OCI-LY7 (cell line): ENCODE measurements around the gene ACACA. TPM values are rescaled to one million over a fixed set of nuclear protein-coding genes. Genes with fewer than 3 reads are reported as not detected.

Experiments used
- BruUV-seq: library from RNA; stranded (reverse); fragments of 400-500 nt; replicated peaks from 2 replicates; lab custom pipeline; 2021; lab: Mats Ljungman, UMichigan
- CTCF ChIA-PET: fragments of 300-600 bp; sonication (Branson Sonifier 250); formaldehyde crosslinking; loops from one replicate; lab custom pipeline; 2022; ENCODE audit warnings: antibody characterized with exemption; ENCODE audit not compliant: unreplicated experiment; lab: Charles Lee
- POLR2A ChIA-PET: fragments of 300-600 bp; sonication (Branson Sonifier 250); formaldehyde crosslinking; loops from one replicate; lab custom pipeline; 2022; ENCODE audit warnings: antibody characterized with exemption; lab: Charles Lee
- DNase-seq: peaks from one replicate; pipeline ENCODE4 v3.0.0-alpha.2; 2015; ENCODE audit warnings: low spot score
- H2AFZ ChIP-seq: fragments of 200-600 bp; sonication (generic), shearing (Covaris generic); 2 replicates; pipeline ENCODE4 v1.6.1; 2014; ENCODE audit warnings: mild to moderate bottlenecking, antibody characterized with exemption, low read length, moderate library complexity
- H3K27ac ChIP-seq: fragments of 200-600 bp; sonication (generic); 2 replicates; pipeline ENCODE4 v1.5.1; 2014; ENCODE audit warnings: mixed run types, low read depth, mild to moderate bottlenecking, moderate library complexity, low read length, inconsistent platforms; ENCODE audit not compliant: poor library complexity, severe bottlenecking
- H3K36me3 ChIP-seq: fragments of 200-600 bp; sonication (generic); 2 replicates; pipeline ENCODE4 v1.6.1; 2014; ENCODE audit warnings: mild to moderate bottlenecking, antibody characterized with exemption, low read length, moderate library complexity, mixed read lengths; ENCODE audit not compliant: insufficient read depth
- H3K4me1 ChIP-seq: fragments of 200-600 bp; sonication (generic); 2 replicates; pipeline ENCODE4 v1.5.1; 2014; ENCODE audit warnings: mild to moderate bottlenecking, low read length; ENCODE audit not compliant: insufficient read depth, poor library complexity, severe bottlenecking
- H3K4me2 ChIP-seq: fragments of 200-600 bp; sonication (generic); 2 replicates; pipeline ENCODE4 v1.6.1; 2014; ENCODE audit warnings: mild to moderate bottlenecking, low read length
- H3K4me3 ChIP-seq: fragments of 200-600 bp; sonication (generic); 2 replicates; pipeline ENCODE4 v1.5.1; 2014; ENCODE audit warnings: mild to moderate bottlenecking, low read depth, low read length; ENCODE audit not compliant: poor library complexity, severe bottlenecking
- H3K79me2 ChIP-seq: fragments of 200-600 bp; sonication (generic); 2 replicates; pipeline ENCODE4 v1.6.1; 2016; ENCODE audit warnings: low read depth, mild to moderate bottlenecking, low read length, moderate library complexity, mixed read lengths; ENCODE audit not compliant: insufficient read depth
- H3K9me2 ChIP-seq: fragments of 200-600 bp; sonication (generic); 2 replicates; pipeline ENCODE4 v1.6.1; 2016; ENCODE audit warnings: mild to moderate bottlenecking, low read length, mixed read lengths; ENCODE audit not compliant: insufficient read depth
- H3K9me3 ChIP-seq: fragments of 200-600 bp; sonication (generic); 2 replicates; pipeline ENCODE4 v1.6.1; 2014; ENCODE audit warnings: mild to moderate bottlenecking, mixed run types, low read length, mixed read lengths
- H4K20me1 ChIP-seq: fragments of 200-600 bp; sonication (generic); 2 replicates; pipeline ENCODE4 v1.6.1; 2014; ENCODE audit warnings: mild to moderate bottlenecking, antibody characterized with exemption, low read length, moderate library complexity, mixed read lengths; ENCODE audit not compliant: insufficient read depth
- CTCF ChIP-seq: fragments of 200-600 bp; sonication (generic); conservative IDR thresholded peaks from 2 replicates; pipeline ENCODE4 v1.5.1; 2014; ENCODE audit warnings: mild to moderate bottlenecking, antibody characterized with exemption, low read length, moderate library complexity, mixed read lengths
- EZH2phosphoT487 ChIP-seq: fragments of 200-600 bp; sonication (generic); IDR thresholded peaks from 2 replicates; pipeline ENCODE4 v1.6.1; 2018; ENCODE audit warnings: low read depth, borderline replicate concordance, mild to moderate bottlenecking, mixed run types, antibody characterized with exemption, low read length, moderate library complexity, mixed read lengths
- intact Hi-C: fragments of 100-400 bp; cut with micrococcal nuclease; formaldehyde crosslinking; loops from one replicate; pipeline ENCODE4 v1.10.0; 2022; ENCODE audit not compliant: unreplicated experiment
- total RNA-seq, 2 experiments: library from RNA; depleted of rRNA in 1 of 2; stranded (reverse); fragments of >200 nt in 1 of 2; shearing (Covaris generic) in 1 of 2; gene quantifications; 2 replicates each; pipeline ENCODE4 v1.2.3, GENCODE V29; 2014 to 2022

ACACA gene
- total RNA-seq, 2 experiments from 2014 or later, result 32.1 to 98.3 TPM

DNA sequence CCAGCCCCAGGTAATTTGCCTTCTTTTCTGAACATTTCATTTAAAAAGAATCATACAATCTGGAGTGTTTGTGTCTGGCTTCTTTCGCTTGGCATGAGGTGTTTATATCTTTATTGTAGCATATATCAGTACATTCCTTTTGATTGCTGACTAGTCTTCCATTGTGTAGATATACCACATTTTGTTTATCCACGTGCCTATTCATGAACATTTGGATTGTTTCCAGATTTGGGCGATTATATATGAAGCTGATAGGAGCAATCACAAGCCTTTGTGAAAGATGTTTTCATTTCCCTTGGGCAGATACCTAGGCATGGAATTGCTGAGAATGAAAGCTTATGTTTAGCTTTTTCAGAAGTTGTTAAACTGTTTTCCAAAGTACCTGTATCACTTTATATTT, 337.5 kb downstream of the ACACA start:
- DNase-seq, result no peak
- intact Hi-C loops, result no loop called here
- no peaks in the 10 kb centered on the region for H3K4me1 ChIP-seq
- BruUV-seq, result no TSS peak
- ChIA-PET CTCF (no interaction called here), POLR2A (no interaction called here)
- no peak overlapping the region for H3K4me3 ChIP-seq
- no peak overlapping the region for H2AFZ ChIP-seq
- H4K20me1 ChIP-seq, result no peaks in the 10 kb centered on the region
- TF ChIP-seq EZH2phosphoT487 (no peak), CTCF (no peak)
- H3K36me3 ChIP-seq, result no peaks in the 10 kb centered on the region
- no peaks in the 10 kb centered on the region for H3K9me2 ChIP-seq
- no peak overlapping the region for H3K27ac ChIP-seq
- H3K4me2 ChIP-seq, result no peak overlapping the region
- no peaks in the 10 kb centered on the region for H3K9me3 ChIP-seq
- H3K79me2 ChIP-seq, result no peaks in the 10 kb centered on the region

DNA sequence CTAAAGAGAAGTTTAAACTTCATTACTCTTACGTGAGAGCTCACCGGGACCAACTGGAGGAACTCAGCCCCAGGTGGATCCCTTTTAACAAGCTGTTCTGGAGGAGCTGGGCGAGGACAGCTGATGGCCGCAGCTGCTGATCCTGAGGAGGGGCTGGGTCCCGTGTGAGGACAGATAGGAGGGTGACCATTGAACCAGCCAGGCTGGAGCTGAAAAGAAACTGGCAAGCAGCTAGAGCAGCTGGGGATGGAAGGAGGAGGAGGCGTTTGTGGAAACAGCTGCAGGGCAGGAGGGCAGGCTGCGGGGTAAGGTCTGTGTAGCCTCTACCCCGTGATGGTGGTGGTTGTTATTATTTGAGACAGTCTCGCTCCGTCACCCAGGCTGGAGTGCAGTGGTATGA, 338.4 kb downstream of the ACACA start:
- Histone ChIP-seq H4K20me1 (no peaks in the 10 kb centered on the region), H3K27ac (no peak overlapping the region), H2AFZ (no peak overlapping the region), H3K36me3 (no peaks in the 10 kb centered on the region), H3K79me2 (no peaks in the 10 kb centered on the region), H3K4me3 (no peak overlapping the region), H3K4me2 (no peak overlapping the region), H3K9me2 (no peaks in the 10 kb centered on the region), H3K9me3 (no peaks in the 10 kb centered on the region), H3K4me1 (no peaks in the 10 kb centered on the region)
- POLR2A ChIA-PET, result interaction anchor here (0.6 to 0.8 kb wide), 2 partner anchors 124 to 1871 kb away, joined by 3 to 6 read pairs; no protein-coding TSS in a partner anchor
- no TSS peak for BruUV-seq
- DNase-seq, result no peak
- CTCF ChIA-PET, result no interaction called here
- no peak for TF ChIP-seq EZH2phosphoT487
- no peak for TF ChIP-seq CTCF
- intact Hi-C loops, result no loop called here

GRCh38 chr17:37067555-37068111, 339.0 kb downstream of the ACACA start:
- Histone ChIP-seq H3K4me3 (no peak overlapping the region), H3K79me2 (no peaks in the 10 kb centered on the region), H3K27ac (no peak overlapping the region), H3K36me3 (no peaks in the 10 kb centered on the region), H3K4me2 (no peak overlapping the region), H2AFZ (no peak overlapping the region), H3K4me1 (no peaks in the 10 kb centered on the region), H3K9me3 (no peaks in the 10 kb centered on the region), H4K20me1 (no peaks in the 10 kb centered on the region), H3K9me2 (no peaks in the 10 kb centered on the region)
- TF ChIP-seq EZH2phosphoT487, result no peak
- TF ChIP-seq CTCF, result no peak
- POLR2A ChIA-PET, result interaction anchor here (0.6 to 0.8 kb wide), 2 partner anchors 125 to 1871 kb away, joined by 3 to 6 read pairs; no protein-coding TSS in a partner anchor
- intact Hi-C loops, result no loop called here
- no peak for DNase-seq
- no TSS peak for BruUV-seq
- CTCF ChIA-PET, result no interaction called here
